Astrocyte of the spinal cord (primary cell): Measurements from ENCODE around the gene ST14.

Source experiments
- DNase-seq: peaks from one replicate; pipeline ENCODE4 v3.0.0; 2011; ENCODE audit warnings: low read depth, low spot score
- H3K4me3 ChIP-seq: 2 replicates; pipeline ENCODE4 v1.5.1; 2011; ENCODE audit warnings: low read depth, mild to moderate bottlenecking, low read length, moderate library complexity
- in situ Hi-C: cut with HindIII; loops from 2 replicates; pipeline ENCODE4 v1.10.0; 2017; ENCODE audit warnings: low sequenced_read_pairs
- TF ChIP-seq, protein P1 (sequence below): IDR thresholded peaks from 2 replicates; pipeline ENCODE4 v1.5.1; 2012; ENCODE audit warnings: low read depth, mild to moderate bottlenecking, low read length, inconsistent platforms

The ST14 gene

DNA sequence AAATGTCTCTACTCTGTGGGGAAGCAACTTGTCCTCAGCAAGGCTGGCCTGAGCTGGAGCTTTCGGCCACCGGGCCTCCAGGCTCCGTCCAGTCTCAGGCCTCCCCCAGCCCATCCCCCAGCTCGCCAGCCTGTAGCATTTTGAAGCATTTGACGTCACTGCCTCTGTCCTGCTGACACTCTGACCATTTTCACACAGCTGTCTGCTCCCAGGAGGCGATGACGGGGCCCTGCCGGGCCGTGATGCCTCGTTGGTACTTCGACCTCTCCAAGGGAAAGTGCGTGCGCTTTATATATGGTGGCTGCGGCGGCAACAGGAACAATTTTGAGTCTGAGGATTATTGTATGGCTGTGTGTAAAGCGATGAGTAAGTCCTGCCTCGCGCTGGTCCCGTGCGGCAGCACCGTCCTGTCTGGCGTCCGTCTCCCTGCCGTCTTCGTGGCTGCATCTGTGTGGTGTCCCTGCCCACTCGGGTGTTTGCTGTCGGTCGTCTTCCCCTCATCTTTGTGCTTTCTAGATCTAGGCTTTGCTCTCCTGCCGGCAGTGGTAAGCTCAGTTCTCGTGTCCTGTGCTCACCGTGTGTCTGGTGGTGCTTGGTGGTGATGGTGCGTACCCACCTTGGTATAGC is 36.1 kb upstream of the ST14 start:
- in situ Hi-C loops: no loop called here
- H3K4me3 ChIP-seq: no peak overlapping the region
- DNase-seq: no peak
- TF ChIP-seq, protein P1, sequence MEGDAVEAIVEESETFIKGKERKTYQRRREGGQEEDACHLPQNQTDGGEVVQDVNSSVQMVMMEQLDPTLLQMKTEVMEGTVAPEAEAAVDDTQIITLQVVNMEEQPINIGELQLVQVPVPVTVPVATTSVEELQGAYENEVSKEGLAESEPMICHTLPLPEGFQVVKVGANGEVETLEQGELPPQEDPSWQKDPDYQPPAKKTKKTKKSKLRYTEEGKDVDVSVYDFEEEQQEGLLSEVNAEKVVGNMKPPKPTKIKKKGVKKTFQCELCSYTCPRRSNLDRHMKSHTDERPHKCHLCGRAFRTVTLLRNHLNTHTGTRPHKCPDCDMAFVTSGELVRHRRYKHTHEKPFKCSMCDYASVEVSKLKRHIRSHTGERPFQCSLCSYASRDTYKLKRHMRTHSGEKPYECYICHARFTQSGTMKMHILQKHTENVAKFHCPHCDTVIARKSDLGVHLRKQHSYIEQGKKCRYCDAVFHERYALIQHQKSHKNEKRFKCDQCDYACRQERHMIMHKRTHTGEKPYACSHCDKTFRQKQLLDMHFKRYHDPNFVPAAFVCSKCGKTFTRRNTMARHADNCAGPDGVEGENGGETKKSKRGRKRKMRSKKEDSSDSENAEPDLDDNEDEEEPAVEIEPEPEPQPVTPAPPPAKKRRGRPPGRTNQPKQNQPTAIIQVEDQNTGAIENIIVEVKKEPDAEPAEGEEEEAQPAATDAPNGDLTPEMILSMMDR: no peak

DNA sequence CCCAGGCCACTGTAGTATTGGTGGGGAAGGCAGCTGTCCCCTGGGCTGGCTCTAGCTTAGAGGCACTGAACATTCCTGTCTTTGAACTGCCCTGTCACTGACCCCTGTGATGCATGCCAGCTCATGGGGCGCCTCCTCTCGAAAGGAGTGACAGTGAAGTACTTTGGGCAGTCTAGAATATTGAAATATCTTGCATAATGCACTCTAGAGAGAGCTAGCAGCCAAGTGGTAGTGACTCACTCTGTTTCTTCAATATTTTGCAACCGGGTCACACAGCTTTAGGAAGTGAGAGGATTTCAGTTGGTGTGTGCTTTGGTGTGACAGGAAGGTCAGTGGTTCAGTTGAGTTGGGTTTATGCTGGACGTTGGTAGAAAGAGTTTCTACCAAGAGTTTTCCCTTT is 35.5 kb upstream of the ST14 start:
- in situ Hi-C loops: no loop called here
- peak; percentile 78 for DNase-seq
- no peak overlapping the region for H3K4me3 ChIP-seq
- TF ChIP-seq, protein P1: no peak

- no peak for DNase-seq
- no peak overlapping the region for H3K4me3 ChIP-seq
- in situ Hi-C loops: no loop called here
- TF ChIP-seq, protein P1: no peak
Observed at GRCh38 chr11:130125638-130126037, 33.9 kb upstream of the ST14 start.

GRCh38 chr11:130126516-130126915 is 33.1 kb upstream of the ST14 start:
- TF ChIP-seq, protein P1: no peak
- H3K4me3 ChIP-seq: no peak overlapping the region
- in situ Hi-C loops: no loop called here
- DNase-seq: no peak

- TF ChIP-seq, protein P1: no peak
- H3K4me3 ChIP-seq: no peak overlapping the region
- in situ Hi-C loops: no loop called here
- no peak for DNase-seq
Observed at GRCh38 chr11:130127509-130127908, 32.1 kb upstream of the ST14 start.

DNA sequence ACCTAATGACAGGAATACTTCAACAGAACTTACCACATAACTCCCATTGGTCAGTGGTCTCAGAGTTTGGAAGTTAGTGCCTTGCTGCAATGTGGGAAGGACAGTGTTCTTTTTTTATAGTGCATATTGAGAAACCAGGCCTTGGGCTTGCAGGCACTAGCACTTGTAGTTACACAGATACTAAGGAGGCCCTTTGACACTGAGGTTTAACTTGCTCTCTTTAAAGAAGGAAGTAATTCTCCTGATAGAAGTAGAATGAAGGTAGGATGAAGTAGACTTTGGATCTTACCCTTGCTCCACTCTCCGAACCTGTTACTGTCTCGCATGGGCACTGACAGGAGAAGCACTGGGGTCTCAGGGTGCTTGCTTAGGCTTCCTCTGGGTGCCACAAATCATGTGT is 31.0 kb upstream of the ST14 start:
- TF ChIP-seq, protein P1: no peak
- in situ Hi-C loops: no loop called here
- DNase-seq: no peak
- H3K4me3 ChIP-seq: no peak overlapping the region
